ENCODE data around the gene PSME3.

- TF ChIP-seq CTCF (IDR thresholded peaks at IDR 0.05; ENCODE audit: insufficient read depth, low read length, poor library complexity, severe bottlenecking) (no peak), EZH2phosphoT487 (conservative IDR thresholded peaks at IDR 0.05; ENCODE audit: low read length) (no peak)
Measured at GRCh38 chr17:42866216-42866615, 33.0 kb downstream of the PSME3 start.

Data from SU-DHL-6 (cell line).